ENCODE measurements around the gene MYBPH. TPM values are rescaled to one million over a fixed set of nuclear protein-coding genes. Genes with fewer than 3 reads are reported as not detected.

Gene MYBPH
- total RNA-seq, 2 experiments from 2014 or later: not detected

DNA sequence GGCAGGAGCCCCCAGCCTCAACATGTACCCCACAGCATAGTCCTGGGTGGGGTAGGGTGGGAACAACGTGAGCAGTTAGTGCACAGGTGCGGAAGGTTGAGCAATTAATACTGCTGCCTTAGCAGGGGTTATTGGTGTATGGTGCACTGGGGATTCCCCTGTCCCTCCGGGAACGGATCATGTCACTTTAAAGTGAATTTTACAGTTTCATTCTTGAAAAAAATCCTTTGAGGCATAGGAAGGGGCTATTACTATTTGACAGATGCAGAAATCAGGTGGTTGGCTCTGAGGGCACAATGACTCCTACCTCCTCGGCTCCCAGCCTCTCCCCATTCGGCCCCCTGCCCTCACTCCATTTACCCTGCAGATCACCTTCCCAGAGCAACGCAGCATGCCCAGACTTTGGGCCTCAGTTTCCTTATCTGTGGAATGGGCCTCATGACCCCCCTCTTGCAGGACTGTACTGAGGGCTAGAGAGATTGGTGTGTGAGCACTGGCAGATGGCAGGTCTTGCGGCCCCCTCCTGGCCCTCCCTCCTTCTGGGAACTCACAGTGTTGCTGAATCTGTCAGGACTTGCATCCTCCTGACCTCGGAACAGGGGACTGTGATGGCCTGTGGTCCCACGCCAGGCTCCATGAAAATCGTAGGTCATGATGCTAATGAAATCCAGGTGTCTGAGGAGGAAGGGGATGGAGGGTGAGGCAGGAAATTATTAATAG lies 5.1 kb upstream of the MYBPH start:
- Histone ChIP-seq H3K4me2 (ENCODE audit: low read length) (no peak overlapping the region), H2AFZ (ENCODE audit: low read length) (no peak overlapping the region), H3K9me2 (ENCODE audit: insufficient read depth, low read length) (no peaks in the 10 kb centered on the region), H4K20me1 (ENCODE audit: insufficient read depth, low read length) (no peaks in the 10 kb centered on the region), H3K79me2 (ENCODE audit: insufficient read depth, low read depth, low read length) (no peaks in the 10 kb centered on the region), H3K4me1 (ENCODE audit: insufficient read depth, low read length, poor library complexity, severe bottlenecking) (no peaks in the 10 kb centered on the region), H3K36me3 (ENCODE audit: insufficient read depth, low read length) (no peaks in the 10 kb centered on the region), H3K9me3 (ENCODE audit: low read length) (no peaks in the 10 kb centered on the region), H3K27ac (ENCODE audit: low read depth, low read length, poor library complexity, severe bottlenecking) (no peak overlapping the region), H3K4me3 (ENCODE audit: low read depth, low read length, poor library complexity, severe bottlenecking) (no peak overlapping the region)
- intact Hi-C loops (cut with micrococcal nuclease; ENCODE audit: unreplicated experiment): no loop called here
- no peak for TF ChIP-seq EZH2phosphoT487 (IDR thresholded peaks at IDR 0.05; ENCODE audit: borderline replicate concordance, low read depth, low read length)
- TF ChIP-seq, protein P1, sequence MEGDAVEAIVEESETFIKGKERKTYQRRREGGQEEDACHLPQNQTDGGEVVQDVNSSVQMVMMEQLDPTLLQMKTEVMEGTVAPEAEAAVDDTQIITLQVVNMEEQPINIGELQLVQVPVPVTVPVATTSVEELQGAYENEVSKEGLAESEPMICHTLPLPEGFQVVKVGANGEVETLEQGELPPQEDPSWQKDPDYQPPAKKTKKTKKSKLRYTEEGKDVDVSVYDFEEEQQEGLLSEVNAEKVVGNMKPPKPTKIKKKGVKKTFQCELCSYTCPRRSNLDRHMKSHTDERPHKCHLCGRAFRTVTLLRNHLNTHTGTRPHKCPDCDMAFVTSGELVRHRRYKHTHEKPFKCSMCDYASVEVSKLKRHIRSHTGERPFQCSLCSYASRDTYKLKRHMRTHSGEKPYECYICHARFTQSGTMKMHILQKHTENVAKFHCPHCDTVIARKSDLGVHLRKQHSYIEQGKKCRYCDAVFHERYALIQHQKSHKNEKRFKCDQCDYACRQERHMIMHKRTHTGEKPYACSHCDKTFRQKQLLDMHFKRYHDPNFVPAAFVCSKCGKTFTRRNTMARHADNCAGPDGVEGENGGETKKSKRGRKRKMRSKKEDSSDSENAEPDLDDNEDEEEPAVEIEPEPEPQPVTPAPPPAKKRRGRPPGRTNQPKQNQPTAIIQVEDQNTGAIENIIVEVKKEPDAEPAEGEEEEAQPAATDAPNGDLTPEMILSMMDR (conservative IDR thresholded peaks at IDR 0.05; ENCODE audit: low read length): no peak
- POLR2A ChIA-PET: interaction anchor here (0.7 kb wide), 1 partner anchor 119 kb away, joined by 4 read pairs; no protein-coding TSS in a partner anchor
- CTCF ChIA-PET (ENCODE audit: unreplicated experiment): no interaction called here
- no TSS peak for BruUV-seq (replicated peaks)
- DNase-seq (ENCODE audit: low spot score): no peak

DNA sequence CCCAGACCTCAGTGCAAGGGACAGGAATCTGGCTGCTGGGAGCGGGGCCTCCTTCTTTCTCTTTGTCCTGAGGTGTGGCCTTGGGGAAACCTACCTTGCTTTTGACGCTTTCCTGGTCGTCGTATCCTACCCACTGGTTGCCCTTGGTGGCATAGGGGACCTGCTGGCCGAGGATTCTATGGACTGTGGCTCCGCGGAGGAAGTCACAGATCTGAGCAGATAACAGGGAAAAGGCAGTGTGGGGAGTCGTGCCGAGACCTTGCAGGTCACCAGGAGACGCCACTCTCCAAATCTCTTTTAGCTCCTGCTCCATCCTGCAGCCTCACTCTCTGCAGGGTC lies 4.0 kb upstream of the MYBPH start:
- Histone ChIP-seq H3K9me3 (ENCODE audit: low read length) (no peaks in the 10 kb centered on the region), H3K9me2 (ENCODE audit: insufficient read depth, low read length) (no peaks in the 10 kb centered on the region), H2AFZ (ENCODE audit: low read length) (no peak overlapping the region), H3K79me2 (ENCODE audit: insufficient read depth, low read depth, low read length) (no peaks in the 10 kb centered on the region), H3K4me2 (ENCODE audit: low read length) (no peak overlapping the region), H3K36me3 (ENCODE audit: insufficient read depth, low read length) (no peaks in the 10 kb centered on the region), H3K27ac (ENCODE audit: low read depth, low read length, poor library complexity, severe bottlenecking) (no peak overlapping the region), H3K4me1 (ENCODE audit: insufficient read depth, low read length, poor library complexity, severe bottlenecking) (no peaks in the 10 kb centered on the region), H4K20me1 (ENCODE audit: insufficient read depth, low read length) (no peaks in the 10 kb centered on the region), H3K4me3 (ENCODE audit: low read depth, low read length, poor library complexity, severe bottlenecking) (no peak overlapping the region)
- ChIA-PET POLR2A (no interaction called here), CTCF (ENCODE audit: unreplicated experiment) (no interaction called here)
- intact Hi-C loops (cut with micrococcal nuclease; ENCODE audit: unreplicated experiment): no loop called here
- BruUV-seq (replicated peaks): no TSS peak
- TF ChIP-seq EZH2phosphoT487 (IDR thresholded peaks at IDR 0.05; ENCODE audit: borderline replicate concordance, low read depth, low read length): no peak
- TF ChIP-seq, protein P1 (conservative IDR thresholded peaks at IDR 0.05; ENCODE audit: low read length): no peak
- no peak for DNase-seq (ENCODE audit: low spot score)

DNA sequence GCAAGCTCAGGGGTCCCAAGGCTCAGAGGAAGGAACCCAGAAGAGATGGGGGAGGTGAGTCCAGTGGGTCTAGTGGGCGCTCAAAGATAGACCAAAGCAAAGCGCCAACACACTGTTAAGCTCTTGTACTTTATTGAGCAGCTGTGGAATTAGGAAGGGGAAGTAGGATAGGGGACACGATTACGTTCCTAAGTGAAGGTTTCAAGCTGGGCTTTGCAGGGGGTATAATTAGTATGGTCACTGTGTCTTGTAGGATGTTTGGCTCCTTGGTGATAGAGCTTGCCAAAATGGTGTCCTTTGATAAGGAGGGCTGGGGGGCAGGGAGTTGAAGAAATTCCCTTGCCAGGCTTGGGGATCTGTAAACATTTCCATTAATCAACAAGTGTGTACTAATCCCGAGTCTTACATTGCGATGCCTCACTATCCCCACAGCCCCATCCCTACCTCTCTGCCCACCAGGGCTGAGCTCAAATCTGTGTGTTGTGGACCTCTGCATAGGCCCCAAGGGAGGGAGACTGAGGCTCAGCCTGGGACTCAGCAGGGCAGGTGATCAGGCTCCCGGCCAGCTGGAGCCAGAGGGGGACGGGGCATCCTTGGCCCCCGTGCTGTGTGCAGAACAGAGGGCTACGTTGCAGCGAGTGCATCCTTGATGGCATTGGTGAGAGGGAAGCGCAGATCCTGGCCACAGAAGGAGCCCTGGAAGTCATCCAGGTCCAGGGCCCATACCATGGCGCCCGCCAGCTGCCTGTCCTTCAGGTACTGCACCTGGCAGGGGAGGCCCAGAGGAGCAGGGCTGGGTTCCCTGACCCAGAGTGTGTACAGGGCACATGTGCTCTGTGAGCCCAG lies 3.4 kb upstream of the MYBPH start:
- POLR2A ChIA-PET: no interaction called here
- CTCF ChIA-PET (ENCODE audit: unreplicated experiment): interaction anchor here (0.6 kb wide), 1 partner anchor 21 kb away, joined by 3 read pairs; no protein-coding TSS in a partner anchor
- intact Hi-C loops (cut with micrococcal nuclease; ENCODE audit: unreplicated experiment): no loop called here
- no peak for DNase-seq (ENCODE audit: low spot score)
- BruUV-seq (replicated peaks): no TSS peak
- Histone ChIP-seq H3K36me3 (ENCODE audit: insufficient read depth, low read length) (no peaks in the 10 kb centered on the region), H4K20me1 (ENCODE audit: insufficient read depth, low read length) (no peaks in the 10 kb centered on the region), H3K4me3 (ENCODE audit: low read depth, low read length, poor library complexity, severe bottlenecking) (no peak overlapping the region), H3K9me3 (ENCODE audit: low read length) (no peaks in the 10 kb centered on the region), H3K9me2 (ENCODE audit: insufficient read depth, low read length) (no peaks in the 10 kb centered on the region), H3K27ac (ENCODE audit: low read depth, low read length, poor library complexity, severe bottlenecking) (no peak overlapping the region), H3K79me2 (ENCODE audit: insufficient read depth, low read depth, low read length) (no peaks in the 10 kb centered on the region), H3K4me1 (ENCODE audit: insufficient read depth, low read length, poor library complexity, severe bottlenecking) (no peaks in the 10 kb centered on the region), H3K4me2 (ENCODE audit: low read length) (no peak overlapping the region), H2AFZ (ENCODE audit: low read length) (no peak overlapping the region)
- TF ChIP-seq EZH2phosphoT487 (IDR thresholded peaks at IDR 0.05; ENCODE audit: borderline replicate concordance, low read depth, low read length): no peak
- TF ChIP-seq, protein P1 (conservative IDR thresholded peaks at IDR 0.05; ENCODE audit: low read length): no peak
